Central memory CD8-positive, alpha-beta T cell (primary cell): ENCODE results near the gene UBE2E2.

ENCODE experiments used
- ATAC-seq: fragments of 150-1000 bp; cut with Tn5 transposase; replicated peaks from 2 replicates; pipeline ENCODE4 v1.10.0; 2022; ENCODE audit warnings: mild to moderate bottlenecking, moderate FRiP score, moderate number of reproducible peaks; ENCODE audit not compliant: poor library complexity, severe bottlenecking; ENCODE audit errors: extremely low read depth
- DNase-seq, 2 donors: peaks; one replicate each; pipeline ENCODE4 v3.0.0; 2021; ENCODE audit warnings: low spot score in 2 of 2
- H3K27ac Mint-ChIP-seq: one replicate; pipeline ENCODE4 v1.8.0; 2022; ENCODE audit warnings: low read depth, mild to moderate bottlenecking, moderate library complexity, mixed read lengths
- H3K27me3 Mint-ChIP-seq: one replicate; pipeline ENCODE4 v1.8.0; 2022; ENCODE audit warnings: mixed read lengths
- H3K36me3 Mint-ChIP-seq: one replicate; pipeline ENCODE4 v1.8.0; 2022; ENCODE audit warnings: mild to moderate bottlenecking, moderate library complexity, mixed read lengths; ENCODE audit not compliant: insufficient read depth
- H3K4me1 Mint-ChIP-seq: one replicate; pipeline ENCODE4 v1.8.0; 2022; ENCODE audit warnings: mixed read lengths
- H3K4me3 Mint-ChIP-seq: one replicate; pipeline ENCODE4 v1.8.0; 2022; ENCODE audit warnings: mild to moderate bottlenecking, moderate library complexity, mixed read lengths
- H3K9me3 Mint-ChIP-seq: one replicate; pipeline ENCODE4 v1.8.0; 2022; ENCODE audit warnings: mixed read lengths

UBE2E2 gene

DNA sequence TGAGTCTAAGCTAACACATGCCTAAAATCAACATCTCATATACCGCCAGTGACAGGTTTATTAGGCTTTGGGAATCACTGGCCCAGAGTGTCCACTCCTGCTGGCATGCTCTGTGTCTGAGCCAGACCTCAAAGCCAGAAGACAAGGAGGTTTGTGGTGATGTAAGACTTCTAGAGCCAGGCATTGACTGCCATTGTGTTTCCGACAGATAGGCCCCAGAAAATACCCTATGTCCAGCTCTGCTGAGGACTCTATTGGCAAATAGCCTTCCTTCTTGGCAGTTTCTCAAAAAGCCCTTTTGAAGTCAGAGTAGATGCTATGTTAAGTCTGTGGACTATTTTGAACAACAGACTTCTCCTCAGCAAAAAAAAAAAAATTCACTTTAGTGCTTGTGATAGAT is 420.7 kb downstream of the UBE2E2 start:
- H3K36me3 Mint-ChIP-seq, result no peaks in the 10 kb centered on the region

DNA sequence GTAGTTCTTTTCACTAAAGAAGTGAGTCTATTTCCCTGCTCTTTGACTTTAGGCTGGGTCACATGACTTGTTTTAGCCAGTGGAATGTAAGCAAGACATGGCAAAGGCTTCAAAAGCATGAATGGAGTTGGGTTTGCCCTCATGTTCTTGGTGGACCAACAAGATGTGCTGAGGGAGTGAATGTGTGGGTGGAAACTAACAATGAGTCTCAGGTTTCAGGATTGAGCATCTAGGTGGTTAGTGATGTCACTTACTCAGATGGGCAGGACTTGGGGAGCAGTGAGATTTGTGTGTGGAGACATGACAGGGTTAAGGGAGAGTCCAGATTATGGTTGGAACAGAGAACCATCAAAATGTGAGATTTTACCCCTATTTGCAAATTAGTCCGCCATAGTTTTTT is 421.2 kb downstream of the UBE2E2 start:
- Mint-ChIP-seq H3K36me3 (no peaks in the 10 kb centered on the region), H3K4me1 (no peaks in the 10 kb centered on the region), H3K27ac (no peak overlapping the region), H3K4me3 (no peak overlapping the region), H3K9me3 (no peaks in the 10 kb centered on the region), H3K27me3 (peaks cover 46% of the 10 kb centered on the region)
- DNase-seq (no peak), ATAC-seq (no peak)

More for the DNA sequence above, 420.7 kb downstream of the UBE2E2 start:
- no peak for DNase-seq
- Mint-ChIP-seq H3K9me3 (no peaks in the 10 kb centered on the region), H3K27ac (no peak overlapping the region), H3K4me1 (no peaks in the 10 kb centered on the region), H3K4me3 (no peak overlapping the region), H3K27me3 (peaks cover 41% of the 10 kb centered on the region)
- no peak for ATAC-seq

DNA sequence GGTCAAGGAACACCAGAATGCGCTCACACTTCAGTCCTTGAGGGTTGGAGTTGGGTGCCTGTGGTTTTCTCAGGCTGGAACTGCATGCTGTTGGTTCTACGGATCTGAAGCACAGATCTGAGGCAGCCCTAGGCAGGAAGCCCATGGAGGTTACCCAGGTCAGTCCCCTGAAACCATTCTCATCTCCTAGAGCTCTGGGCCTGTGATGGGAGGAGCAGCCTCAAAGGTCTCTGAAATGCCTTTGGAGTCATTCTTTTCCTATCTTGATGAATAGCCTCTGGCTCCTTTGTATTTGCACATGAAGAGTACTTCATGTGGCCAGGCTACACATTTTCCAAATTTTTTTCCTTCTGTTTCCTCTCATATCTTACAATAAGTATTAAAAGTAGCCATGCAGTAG is 423.3 kb downstream of the UBE2E2 start:
- Mint-ChIP-seq H3K9me3 (no peaks in the 10 kb centered on the region), H3K4me3 (no peak overlapping the region), H3K27me3 (peaks cover 41% of the 10 kb centered on the region), H3K4me1 (no peaks in the 10 kb centered on the region), H3K36me3 (no peaks in the 10 kb centered on the region), H3K27ac (no peak overlapping the region)
- DNase-seq (no peak), ATAC-seq (no peak)

DNA sequence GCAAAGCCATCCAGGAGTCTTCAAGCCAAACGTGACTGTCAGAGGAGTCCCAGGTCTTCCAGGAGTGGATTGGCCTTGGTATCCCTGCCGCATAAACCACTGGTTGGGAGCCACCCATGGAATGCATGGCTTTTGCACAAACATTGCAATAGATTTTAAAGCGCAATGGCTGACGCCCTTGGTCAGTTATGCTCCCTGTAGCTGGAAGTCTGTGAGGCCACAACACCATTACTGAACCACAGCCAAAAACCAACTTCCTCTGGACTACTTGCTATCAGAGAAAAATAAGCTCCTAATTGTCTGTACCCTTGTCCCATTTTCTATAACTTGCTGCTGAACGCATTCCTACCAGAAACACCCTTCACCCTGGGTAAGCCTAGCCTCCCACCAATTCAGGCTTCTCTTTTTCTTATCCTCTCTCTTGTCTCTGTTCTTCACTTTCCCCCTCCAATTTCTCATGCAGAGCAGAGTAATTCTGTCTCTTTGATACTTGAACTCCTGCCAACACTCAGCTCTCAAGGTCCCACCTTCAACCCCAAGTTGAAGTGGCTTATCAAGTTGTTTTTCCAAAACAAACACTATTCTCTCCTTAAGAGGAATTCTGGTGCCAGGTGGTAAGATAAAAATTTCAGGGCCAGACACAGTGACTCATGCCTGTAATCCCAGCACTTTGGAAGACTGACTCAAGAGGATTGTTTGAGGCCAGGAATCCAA is 426.2 kb downstream of the UBE2E2 start:
- no peak for ATAC-seq

DNA sequence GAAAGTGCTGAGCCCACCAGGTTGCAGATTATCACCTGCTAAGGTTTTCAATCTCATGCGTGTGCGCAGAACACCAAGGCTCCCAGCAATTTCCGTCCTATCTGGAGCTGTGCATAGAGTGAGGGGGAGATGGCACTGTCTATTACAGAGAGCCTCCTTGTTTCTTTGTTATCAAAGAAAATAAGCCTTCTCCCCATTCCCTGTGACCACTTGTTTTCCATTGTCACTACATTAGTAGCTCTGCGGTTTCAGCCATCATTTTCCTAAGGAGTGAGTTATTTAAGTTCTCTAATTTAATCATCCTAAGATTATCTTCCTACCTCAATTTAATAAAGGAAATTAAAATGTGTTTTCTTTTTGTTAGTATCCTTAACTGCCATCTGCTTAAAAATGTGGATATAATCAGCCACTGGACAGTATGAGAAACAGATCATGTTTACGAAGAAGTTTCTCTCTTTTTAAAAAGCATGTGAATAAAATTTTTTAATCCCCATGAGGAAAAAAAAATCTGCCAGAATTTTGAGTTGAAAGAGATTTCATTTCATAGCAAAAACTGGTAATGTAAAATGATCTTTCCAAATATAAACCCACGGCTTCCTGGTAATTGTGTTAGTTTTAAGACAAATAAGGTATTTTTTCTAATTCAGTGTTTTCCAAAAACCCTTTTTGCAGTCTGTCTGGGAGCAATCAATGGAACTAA is 430.3 kb downstream of the UBE2E2 start:
- no peaks in the 10 kb centered on the region for H3K9me3 Mint-ChIP-seq
- H3K4me1 Mint-ChIP-seq, result no peaks in the 10 kb centered on the region

More for the DNA sequence above, 426.2 kb downstream of the UBE2E2 start:
- peaks cover 34% of the 10 kb centered on the region for H3K27me3 Mint-ChIP-seq
- H3K4me3 Mint-ChIP-seq, result no peak overlapping the region
- H3K36me3 Mint-ChIP-seq, result no peaks in the 10 kb centered on the region
- H3K27ac Mint-ChIP-seq, result no peak overlapping the region
- H3K9me3 Mint-ChIP-seq, result no peaks in the 10 kb centered on the region
- no peak for DNase-seq
- no peaks in the 10 kb centered on the region for H3K4me1 Mint-ChIP-seq

DNA sequence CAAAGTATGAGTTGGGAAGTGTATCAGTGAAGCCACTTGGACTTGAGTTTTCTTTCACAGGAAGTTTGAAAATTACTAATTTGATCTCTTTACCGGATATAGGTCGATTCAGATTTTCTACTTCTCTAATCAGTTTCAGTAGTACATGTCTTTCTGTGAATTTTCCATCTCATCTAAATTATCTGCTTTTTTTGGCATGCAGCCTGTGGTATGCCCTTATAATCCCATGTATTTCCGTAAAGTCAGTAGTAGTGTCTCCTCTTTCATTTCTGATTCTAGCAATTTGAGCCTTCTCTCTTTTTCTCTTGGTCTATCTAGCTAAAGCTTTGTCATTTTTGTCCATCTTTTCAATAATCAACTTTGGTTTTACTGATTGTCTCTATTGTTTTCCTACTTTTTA is 434.2 kb downstream of the UBE2E2 start:
- Mint-ChIP-seq H3K4me1 (no peaks in the 10 kb centered on the region), H3K36me3 (no peaks in the 10 kb centered on the region), H3K4me3 (no peak overlapping the region), H3K9me3 (no peaks in the 10 kb centered on the region), H3K27me3 (no peaks in the 10 kb centered on the region), H3K27ac (no peak overlapping the region)
- DNase-seq, result no peak
- no peak for ATAC-seq

More for the DNA sequence above, 430.3 kb downstream of the UBE2E2 start:
- ATAC-seq, result no peak
- Mint-ChIP-seq H3K36me3 (no peaks in the 10 kb centered on the region), H3K27ac (no peak overlapping the region), H3K27me3 (peaks cover 21% of the 10 kb centered on the region), H3K4me3 (no peak overlapping the region)
- no peak for DNase-seq

DNA sequence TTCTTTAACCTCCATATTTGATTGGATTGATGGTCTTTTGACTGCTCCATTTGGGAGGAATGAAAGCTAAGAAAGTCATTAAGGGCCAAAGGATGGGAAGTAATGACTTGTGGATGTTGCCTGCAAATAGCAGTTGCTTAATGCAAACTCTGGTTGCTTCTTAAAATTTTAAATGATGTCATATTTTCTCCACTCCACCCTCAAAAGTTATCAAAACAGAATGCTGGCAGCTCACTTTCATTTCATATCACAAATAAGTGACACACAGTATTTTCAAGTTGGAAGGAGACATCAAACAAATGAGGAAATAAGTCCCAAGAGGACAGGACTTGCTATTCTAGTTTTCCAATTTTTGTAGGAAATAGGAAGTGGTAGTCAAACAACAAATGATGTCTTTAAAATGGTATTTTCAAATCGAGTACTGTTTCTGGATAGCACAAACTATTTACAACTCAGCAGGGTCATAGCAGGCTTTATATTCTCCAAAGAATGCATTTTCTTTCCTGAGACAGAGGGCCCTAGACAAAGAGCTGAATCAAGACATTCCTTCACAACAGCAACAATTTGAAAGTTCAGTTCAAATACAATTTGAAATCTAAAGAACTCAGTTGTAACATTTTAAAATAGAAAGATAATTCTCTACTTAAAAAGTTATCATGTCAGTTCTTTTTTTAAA is 437.5 kb downstream of the UBE2E2 start:
- H3K27ac Mint-ChIP-seq, result no peak overlapping the region

More for the DNA sequence above, 437.5 kb downstream of the UBE2E2 start:
- Mint-ChIP-seq H3K4me1 (no peaks in the 10 kb centered on the region), H3K4me3 (no peak overlapping the region), H3K36me3 (no peaks in the 10 kb centered on the region), H3K27me3 (peaks cover 13% of the 10 kb centered on the region), H3K9me3 (no peaks in the 10 kb centered on the region)
- no peak for ATAC-seq
- no peak for DNase-seq
